GM12891 (cell line): ENCODE measurements around the gene DCDC2C.

Experiments used
- DNase-seq: peaks from one replicate; pipeline ENCODE4 v3.0.0; 2011; ENCODE audit warnings: low spot score; ENCODE audit not compliant: insufficient read length
- FAIRE-seq: peaks from 2 replicates; lab custom pipeline; 2011; peaks lifted over from hg19 to GRCh38; lab: Jason Lieb, UNC
- PAX5 ChIP-seq: IDR thresholded peaks from 2 replicates; pipeline ENCODE4 v1.6.1; 2011; ENCODE audit warnings: low read length, moderate library complexity, mild to moderate bottlenecking; ENCODE audit not compliant: insufficient read depth, severe bottlenecking
- POLR2A ChIP-seq: IDR thresholded peaks from 2 replicates; pipeline ENCODE4 v1.6.1; 2011; ENCODE audit warnings: low read depth, low read length, control low read depth
- POLR2AphosphoS5 ChIP-seq: IDR thresholded peaks from 2 replicates; pipeline ENCODE4 v1.6.1; 2011; ENCODE audit warnings: low read depth, low read length, control low read depth
- POU2F2 ChIP-seq: IDR thresholded peaks from 2 replicates; pipeline ENCODE4 v1.6.1; 2011; ENCODE audit warnings: low read depth, mild to moderate bottlenecking, control low read depth, low read length, moderate library complexity
- SPI1 ChIP-seq: IDR thresholded peaks from 2 replicates; pipeline ENCODE4 v1.6.1; 2011; ENCODE audit warnings: low read depth, low read length, control low read depth
- TAF1 ChIP-seq: IDR thresholded peaks from 2 replicates; pipeline ENCODE4 v1.6.1; 2011; ENCODE audit warnings: low read depth, low read length, control low read depth

The DCDC2C gene

DNA sequence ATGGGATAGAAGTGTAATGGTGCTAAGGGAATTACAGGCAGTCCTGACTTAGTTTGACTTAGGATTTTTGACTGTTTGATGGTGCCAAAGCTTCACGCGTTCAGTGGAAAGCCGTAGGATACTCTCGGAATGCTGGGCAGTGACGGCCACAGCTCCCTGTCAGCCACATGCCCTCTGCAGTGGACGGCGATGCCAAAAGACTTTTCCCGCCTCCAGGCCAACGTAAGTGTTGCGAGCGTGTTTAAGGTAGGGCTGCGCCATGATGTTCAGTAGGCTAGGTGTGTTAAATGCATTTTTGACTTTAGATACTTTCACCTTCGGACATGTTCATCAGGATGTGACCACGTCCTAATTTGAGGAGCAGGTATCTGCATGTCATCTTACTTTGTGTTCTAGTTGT is 63.4 kb downstream of the DCDC2C start:
- no peak for DNase-seq
- TF ChIP-seq POLR2AphosphoS5 (no peak), PAX5 (no peak), POLR2A (no peak), TAF1 (no peak), SPI1 (no peak), POU2F2 (no peak)
- FAIRE-seq: no peak

- TF ChIP-seq PAX5 (no peak), POLR2A (no peak), SPI1 (no peak), POLR2AphosphoS5 (no peak), POU2F2 (no peak), TAF1 (no peak)
- DNase-seq (no peak), FAIRE-seq (no peak)
Measured at GRCh38 chr2:3768960-3769765, 65.8 kb downstream of the DCDC2C start.

- DNase-seq (no peak), FAIRE-seq (no peak)
- no peak for TF ChIP-seq POU2F2
- no peak for TF ChIP-seq POLR2AphosphoS5
- TF ChIP-seq SPI1: no peak
- TF ChIP-seq PAX5: no peak
- no peak for TF ChIP-seq TAF1
- no peak for TF ChIP-seq POLR2A
Measured at GRCh38 chr2:3769766-3770165, 66.4 kb downstream of the DCDC2C start.

DNA sequence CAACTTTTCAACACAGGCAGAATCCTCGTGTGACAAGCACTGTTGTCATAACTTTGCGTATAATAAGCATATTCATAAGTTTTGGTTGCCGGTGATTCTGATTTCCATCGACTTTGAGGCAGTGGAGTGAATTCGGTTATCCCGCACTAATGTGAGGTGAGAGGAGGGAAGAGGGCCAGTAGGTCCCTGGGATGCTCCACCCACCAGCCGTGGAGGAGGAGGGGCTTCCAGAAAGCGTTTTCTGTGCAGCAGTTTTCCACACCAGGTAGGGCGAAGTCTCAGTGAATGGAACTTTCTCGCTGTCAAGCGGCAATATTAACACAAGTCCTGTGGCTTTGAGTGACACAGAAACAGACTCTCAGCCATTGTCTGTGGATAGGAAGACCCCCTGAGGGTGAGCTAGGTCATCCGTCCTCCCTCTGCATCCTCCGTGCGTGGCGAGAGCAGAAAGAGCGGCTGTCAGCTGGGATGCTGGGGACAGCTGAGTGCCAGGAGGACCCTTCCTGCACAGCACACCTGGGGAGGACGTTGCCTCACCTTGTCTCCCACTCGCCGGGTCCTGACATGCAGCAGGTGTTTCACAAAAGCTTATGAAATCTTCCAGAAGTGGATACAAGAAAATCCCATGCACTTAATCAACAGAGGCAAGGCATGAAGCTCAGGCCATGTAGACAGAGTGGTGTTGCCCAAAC is 67.5 kb downstream of the DCDC2C start:
- no peak for TF ChIP-seq POLR2A
- no peak for TF ChIP-seq SPI1
- no peak for TF ChIP-seq POLR2AphosphoS5
- no peak for TF ChIP-seq POU2F2
- no peak for TF ChIP-seq TAF1
- TF ChIP-seq PAX5: no peak
- FAIRE-seq (no peak), DNase-seq (no peak)

GRCh38 chr2:3771576-3771975 is 68.2 kb downstream of the DCDC2C start:
- DNase-seq (no peak), FAIRE-seq (no peak)
- TF ChIP-seq TAF1 (no peak), POLR2AphosphoS5 (no peak), POU2F2 (no peak), PAX5 (no peak), SPI1 (no peak), POLR2A (no peak)

DNA sequence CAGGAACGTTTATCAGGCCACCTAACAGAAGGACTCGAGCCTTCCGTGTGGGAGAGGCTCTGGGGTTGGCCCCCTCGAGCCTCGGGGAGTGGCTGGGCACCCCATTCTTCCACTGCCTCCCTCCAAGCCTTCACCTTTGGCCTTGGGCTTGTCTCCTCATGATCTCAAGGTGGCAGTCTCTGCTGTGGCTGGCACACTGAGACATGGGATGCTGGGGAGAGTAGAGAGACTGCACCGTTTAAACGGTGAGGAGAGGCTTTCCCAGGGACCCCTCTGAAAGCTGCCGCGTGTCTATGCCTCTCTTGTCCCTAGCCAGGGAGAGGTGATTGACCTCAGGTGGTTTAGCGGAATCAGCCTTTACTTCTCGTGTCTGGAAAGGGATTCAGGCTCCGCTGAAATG is 71.0 kb downstream of the DCDC2C start:
- no peak for FAIRE-seq

GRCh38 chr2:3776311-3776710 is 72.9 kb downstream of the DCDC2C start:
- FAIRE-seq (no peak), DNase-seq (no peak)
- no peak for TF ChIP-seq SPI1
- TF ChIP-seq PAX5: no peak
- TF ChIP-seq TAF1: no peak
- no peak for TF ChIP-seq POLR2A
- no peak for TF ChIP-seq POU2F2
- TF ChIP-seq POLR2AphosphoS5: no peak

More for the DNA sequence above, 71.0 kb downstream of the DCDC2C start:
- TF ChIP-seq POLR2A: no peak
- TF ChIP-seq SPI1: no peak
- no peak for TF ChIP-seq TAF1
- TF ChIP-seq POLR2AphosphoS5: no peak
- TF ChIP-seq POU2F2: no peak
- no peak for TF ChIP-seq PAX5
- no peak for DNase-seq

GRCh38 chr2:3777966-3778365 is 74.6 kb downstream of the DCDC2C start:
- FAIRE-seq (no peak), DNase-seq (no peak)
- TF ChIP-seq POU2F2 (no peak), POLR2AphosphoS5 (no peak), SPI1 (no peak), POLR2A (no peak), PAX5 (no peak), TAF1 (no peak)
